ENCODE data around the gene FTO. TPM values are rescaled to one million over a fixed set of nuclear protein-coding genes. Genes with fewer than 3 reads are reported as not detected.

Gene FTO
- total RNA-seq, 1 experiment from 2014 or later = 55.0 TPM

GRCh38 chr16:54142787-54143186 is 438.8 kb downstream of the FTO start:
- Mint-ChIP-seq H3K9me3 (ENCODE audit: unreplicated experiment) (no peaks in the 10 kb centered on the region), H3K4me1 (ENCODE audit: insufficient read depth, unreplicated experiment) (no peaks in the 10 kb centered on the region), H3K36me3 (ENCODE audit: insufficient read depth, unreplicated experiment) (no peaks in the 10 kb centered on the region), H3K27me3 (ENCODE audit: insufficient read depth, unreplicated experiment) (no peaks in the 10 kb centered on the region), H3K4me3 (ENCODE audit: unreplicated experiment) (no peak overlapping the region), H3K27ac (ENCODE audit: low read depth, unreplicated experiment) (no peak overlapping the region)
- BruUV-seq (replicated peaks) = no TSS peak
- intact Hi-C loops (cut with micrococcal nuclease) = no loop called here
- TF ChIP-seq CTCF (IDR thresholded peaks at IDR 0.05; ENCODE audit: unreplicated experiment) = no peak
- ChIA-PET POLR2A (no interaction called here), CTCF (no interaction called here)
- DNase-seq (ENCODE audit: unreplicated experiment) = no peak

GRCh38 chr16:54143410-54143809 is 439.5 kb downstream of the FTO start:
- Mint-ChIP-seq H3K4me1 (ENCODE audit: insufficient read depth, unreplicated experiment) (no peaks in the 10 kb centered on the region), H3K36me3 (ENCODE audit: insufficient read depth, unreplicated experiment) (no peaks in the 10 kb centered on the region), H3K27me3 (ENCODE audit: insufficient read depth, unreplicated experiment) (no peaks in the 10 kb centered on the region), H3K27ac (ENCODE audit: low read depth, unreplicated experiment) (no peak overlapping the region), H3K4me3 (ENCODE audit: unreplicated experiment) (no peak overlapping the region), H3K9me3 (ENCODE audit: unreplicated experiment) (peaks cover 5% of the 10 kb centered on the region)
- TF ChIP-seq CTCF (IDR thresholded peaks at IDR 0.05; ENCODE audit: unreplicated experiment) = no peak
- no TSS peak for BruUV-seq (replicated peaks)
- no peak for DNase-seq (ENCODE audit: unreplicated experiment)
- CTCF ChIA-PET = interaction anchor here (0.6 kb wide), 1 partner anchor 517 kb away, joined by 3 read pairs; no protein-coding TSS in a partner anchor
- intact Hi-C loops (cut with micrococcal nuclease) = no loop called here
- POLR2A ChIA-PET = no interaction called here

- ChIA-PET CTCF (interaction anchor here (0.6 kb wide), 1 partner anchor 516 kb away, joined by 3 read pairs; no protein-coding TSS in a partner anchor), POLR2A (no interaction called here)
- H3K4me1 Mint-ChIP-seq (ENCODE audit: insufficient read depth, unreplicated experiment) = no peaks in the 10 kb centered on the region
- H3K27me3 Mint-ChIP-seq (ENCODE audit: insufficient read depth, unreplicated experiment) = no peaks in the 10 kb centered on the region
- no TSS peak for BruUV-seq (replicated peaks)
- no peak for TF ChIP-seq CTCF (IDR thresholded peaks at IDR 0.05; ENCODE audit: unreplicated experiment)
- H3K9me3 Mint-ChIP-seq (ENCODE audit: unreplicated experiment) = peaks cover 8% of the 10 kb centered on the region
- DNase-seq (ENCODE audit: unreplicated experiment) = no peak
- H3K4me3 Mint-ChIP-seq (ENCODE audit: unreplicated experiment) = no peak overlapping the region
- intact Hi-C loops (cut with micrococcal nuclease) = no loop called here
- no peaks in the 10 kb centered on the region for H3K36me3 Mint-ChIP-seq (ENCODE audit: insufficient read depth, unreplicated experiment)
- no peak overlapping the region for H3K27ac Mint-ChIP-seq (ENCODE audit: low read depth, unreplicated experiment)
Observed at GRCh38 chr16:54143934-54144571, 440.1 kb downstream of the FTO start.

GRCh38 chr16:54144572-54144947 is 440.6 kb downstream of the FTO start:
- ChIA-PET CTCF (no interaction called here), POLR2A (no interaction called here)
- intact Hi-C loops (cut with micrococcal nuclease) = no loop called here
- no peaks in the 10 kb centered on the region for H3K4me1 Mint-ChIP-seq (ENCODE audit: insufficient read depth, unreplicated experiment)
- H3K36me3 Mint-ChIP-seq (ENCODE audit: insufficient read depth, unreplicated experiment) = no peaks in the 10 kb centered on the region
- TF ChIP-seq CTCF (IDR thresholded peaks at IDR 0.05; ENCODE audit: unreplicated experiment) = no peak
- DNase-seq (ENCODE audit: unreplicated experiment) = no peak
- H3K27ac Mint-ChIP-seq (ENCODE audit: low read depth, unreplicated experiment) = no peak overlapping the region
- no peaks in the 10 kb centered on the region for H3K27me3 Mint-ChIP-seq (ENCODE audit: insufficient read depth, unreplicated experiment)
- peaks cover 8% of the 10 kb centered on the region for H3K9me3 Mint-ChIP-seq (ENCODE audit: unreplicated experiment)
- no TSS peak for BruUV-seq (replicated peaks)
- H3K4me3 Mint-ChIP-seq (ENCODE audit: unreplicated experiment) = no peak overlapping the region

All from MCF 10A (cell line).